Peyer's patch (tissue), 4 donors: ENCODE data around the gene TICRR.

ENCODE experiments used
- POLR2A ChIP-seq, 2 donors: fragments of 450-650 bp; IDR thresholded peaks; one replicate each; pipeline ENCODE4 v1.5.1; 2017; ENCODE audit warnings: antibody characterized with exemption in 2 of 2, mild to moderate bottlenecking in 2 of 2, moderate library complexity in 2 of 2
- TF ChIP-seq, protein P1 (sequence below), 6 experiments: fragments of 450-650 bp in 4 of 6; fragments of 200-600 bp in 2 of 6; sonication (generic) in 1 of 6; IDR thresholded peaks; one replicate each; pipeline ENCODE4 v1.5.1; 2017 to 2019; ENCODE audit warnings: antibody characterized with exemption in 6 of 6, mild to moderate bottlenecking in 3 of 6, moderate library complexity in 1 of 6

DNA sequence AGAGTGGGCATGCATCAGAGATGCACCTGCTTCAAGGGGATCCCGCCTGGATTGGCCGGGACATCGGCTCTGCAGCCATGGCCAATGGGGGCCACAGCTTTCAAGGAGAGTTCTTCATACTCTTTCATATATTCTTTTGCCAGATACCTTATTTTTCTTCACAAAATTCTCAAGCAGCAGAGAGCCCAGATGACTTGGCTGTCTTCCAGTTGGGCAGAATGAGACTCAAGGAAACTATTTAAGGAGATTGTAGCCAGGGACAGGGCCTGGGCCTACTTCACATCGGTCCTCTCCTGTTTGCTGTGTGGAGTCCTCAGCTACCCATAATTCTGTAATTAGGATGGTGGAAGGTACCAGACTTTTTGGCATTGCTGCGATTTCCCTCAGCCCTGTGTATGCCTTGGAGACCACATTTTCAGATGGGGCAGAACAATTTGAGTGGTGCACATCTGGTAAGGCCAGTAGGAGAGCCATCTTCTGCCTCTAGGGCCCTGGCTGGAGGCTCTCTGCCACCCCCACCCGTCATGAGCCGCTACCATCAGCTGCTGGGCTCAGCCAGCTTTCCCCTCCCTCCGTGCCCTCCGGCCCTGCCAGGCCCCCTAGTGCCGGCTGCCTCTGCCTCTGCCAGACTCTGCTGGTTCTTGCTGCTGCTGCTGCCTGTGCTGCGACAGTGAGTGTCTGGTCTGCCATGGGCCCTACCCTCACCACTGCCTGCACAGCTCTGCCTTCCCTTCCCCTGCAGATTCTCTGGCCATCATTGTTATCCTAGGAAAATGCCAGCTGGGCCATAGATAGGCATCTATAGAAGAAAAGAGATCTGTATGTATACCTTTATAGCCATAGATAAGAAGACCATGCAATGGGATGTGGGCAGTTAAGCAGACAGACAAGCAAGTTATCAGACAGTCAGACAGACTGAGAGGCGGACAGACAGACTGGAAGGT lies 97.2 kb downstream of the TICRR start:
- TF ChIP-seq, protein P1, sequence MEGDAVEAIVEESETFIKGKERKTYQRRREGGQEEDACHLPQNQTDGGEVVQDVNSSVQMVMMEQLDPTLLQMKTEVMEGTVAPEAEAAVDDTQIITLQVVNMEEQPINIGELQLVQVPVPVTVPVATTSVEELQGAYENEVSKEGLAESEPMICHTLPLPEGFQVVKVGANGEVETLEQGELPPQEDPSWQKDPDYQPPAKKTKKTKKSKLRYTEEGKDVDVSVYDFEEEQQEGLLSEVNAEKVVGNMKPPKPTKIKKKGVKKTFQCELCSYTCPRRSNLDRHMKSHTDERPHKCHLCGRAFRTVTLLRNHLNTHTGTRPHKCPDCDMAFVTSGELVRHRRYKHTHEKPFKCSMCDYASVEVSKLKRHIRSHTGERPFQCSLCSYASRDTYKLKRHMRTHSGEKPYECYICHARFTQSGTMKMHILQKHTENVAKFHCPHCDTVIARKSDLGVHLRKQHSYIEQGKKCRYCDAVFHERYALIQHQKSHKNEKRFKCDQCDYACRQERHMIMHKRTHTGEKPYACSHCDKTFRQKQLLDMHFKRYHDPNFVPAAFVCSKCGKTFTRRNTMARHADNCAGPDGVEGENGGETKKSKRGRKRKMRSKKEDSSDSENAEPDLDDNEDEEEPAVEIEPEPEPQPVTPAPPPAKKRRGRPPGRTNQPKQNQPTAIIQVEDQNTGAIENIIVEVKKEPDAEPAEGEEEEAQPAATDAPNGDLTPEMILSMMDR (IDR thresholded peaks at IDR 0.05), result no peak
- no peak for TF ChIP-seq POLR2A (IDR thresholded peaks at IDR 0.05)
